HepG2 (cell line): Measurements from ENCODE around the gene PIK3IP1. TPM values are rescaled to one million over a fixed set of nuclear protein-coding genes. Genes with fewer than 3 reads are reported as not detected.

Source experiments
- ATAC-seq: fragments of 200-7000 bp; cut with Tn5 transposase; 3 replicates; pipeline ENCODE4 v1.9.1; 2020; ENCODE audit warnings: mild to moderate bottlenecking, moderate library complexity
- BruUV-seq: library from RNA; stranded (reverse); fragments of 400-500 nt; replicated peaks from 2 replicates; lab custom pipeline; 2021; lab: Mats Ljungman, UMichigan
- CTCF ChIA-PET: fragments of 300-600 bp; formaldehyde crosslinking; extraction: SDS; loops from one replicate; lab custom pipeline; 2021; ENCODE audit warnings: low total read pairs, inconsistent platforms, low intra/inter-chr PET ratio; lab: Yijun Ruan, JAX
- POLR2A ChIA-PET: fragments of 350-600 bp; sonication (Branson Sonifier 250); formaldehyde crosslinking; loops from one replicate; lab custom pipeline; 2020; ENCODE audit warnings: antibody characterized with exemption, inconsistent platforms; lab: Yijun Ruan, JAX
- DNase-seq: peaks from one replicate; pipeline ENCODE4 v3.0.0-alpha.2; 2015; ENCODE audit warnings: low spot score
- FAIRE-seq: peaks from 3 replicates; lab custom pipeline; 2011; peaks lifted over from hg19 to GRCh38; lab: Jason Lieb, UNC
- H2AFZ ChIP-seq: one replicate; pipeline ENCODE4 v1.6.1; 2011; ENCODE audit warnings: low read length, inconsistent platforms
- H3K27ac ChIP-seq: fragments of 300-600 bp; 3 replicates; pipeline ENCODE4 v1.8.0; 2011; ENCODE audit warnings: mixed run types, mild to moderate bottlenecking, mixed read lengths, low read length, inconsistent platforms; ENCODE audit not compliant: insufficient read depth; ENCODE audit errors: extremely low read length
- H3K27me3 ChIP-seq, 2 experiments: fragments of 200-600 bp in 1 of 2; 2 replicates in 1 of 2; 3 replicates in 1 of 2; pipeline versions ENCODE4 v1.6.0 to v1.8.0; 2011; ENCODE audit warnings: low read length in 2 of 2, mild to moderate bottlenecking in 2 of 2, moderate library complexity in 2 of 2, inconsistent platforms in 1 of 2; ENCODE audit not compliant: insufficient read depth in 2 of 2, control insufficient read depth in 1 of 2
- H3K36me3 ChIP-seq, 2 experiments: fragments of 200-600 bp in 1 of 2; replicated peaks in 1 of 2; 2 replicates in 1 of 2; 3 replicates in 1 of 2; pipeline versions ENCODE4 v1.5.1 to v1.8.0; 2011; ENCODE audit warnings: low read length in 2 of 2, inconsistent platforms in 1 of 2; ENCODE audit not compliant: insufficient read depth in 2 of 2, control insufficient read depth in 1 of 2
- H3K4me1 ChIP-seq: 2 replicates; pipeline ENCODE4 v1.5.1; 2012; ENCODE audit warnings: low read length, inconsistent platforms; ENCODE audit not compliant: insufficient read depth
- H3K4me2 ChIP-seq: 2 replicates; pipeline ENCODE4 v1.6.0; 2011; ENCODE audit warnings: low read depth, low read length, inconsistent platforms
- H3K4me3 ChIP-seq, 3 experiments: fragments of 200-600 bp in 1 of 3; sonication (generic), shearing (Covaris generic) in 1 of 3; replicated peaks in 1 of 3; 2 replicates each; pipeline ENCODE4 v1.5.1; 2011 to 2016; ENCODE audit warnings: low read length in 3 of 3, inconsistent platforms in 2 of 3, low read depth in 2 of 3, mild to moderate bottlenecking in 2 of 3, control low read depth in 1 of 3, mixed read lengths in 1 of 3; ENCODE audit not compliant: insufficient read depth in 1 of 3
- H3K79me2 ChIP-seq: one replicate; pipeline ENCODE4 v1.6.1; 2011; ENCODE audit warnings: low read length, inconsistent platforms; ENCODE audit not compliant: insufficient read depth
- H3K9ac ChIP-seq: 2 replicates; pipeline ENCODE4 v1.6.0; 2011; ENCODE audit warnings: mild to moderate bottlenecking, low read depth, low read length, inconsistent platforms; ENCODE audit not compliant: insufficient read depth
- H3K9me3 ChIP-seq: 2 replicates; pipeline ENCODE4 v1.5.1; 2012; ENCODE audit warnings: mild to moderate bottlenecking, low read length
- H4K20me1 ChIP-seq: 2 replicates; pipeline ENCODE4 v1.6.0; 2011; ENCODE audit warnings: inconsistent platforms, mild to moderate bottlenecking, low read length, moderate library complexity; ENCODE audit not compliant: insufficient read depth
- ARID4A ChIP-seq: sonication (generic); formaldehyde crosslinking; IDR thresholded peaks from 2 replicates; pipeline ENCODE4 v1.5.0; 2020; ENCODE audit warnings: mild to moderate bottlenecking, missing genetic modification reagents, borderline replicate concordance
- NFIC ChIP-seq: IDR thresholded peaks from 2 replicates; pipeline ENCODE4 v1.6.1; 2012; ENCODE audit warnings: mild to moderate bottlenecking, low read length, inconsistent platforms
- POLR2G ChIP-seq: fragments of 200-400 bp; formaldehyde crosslinking; IDR thresholded peaks from 2 replicates; pipeline ENCODE4 v1.6.1; 2018; ENCODE audit warnings: mild to moderate bottlenecking, low read depth, low read length, moderate library complexity
- ZNF616 ChIP-seq: sonication (generic); formaldehyde crosslinking; IDR thresholded peaks from 2 replicates; pipeline ENCODE4 v1.5.0; 2020; ENCODE audit warnings: low read depth, mild to moderate bottlenecking, missing genetic modification reagents
- ZNF784 ChIP-seq: sonication (generic); formaldehyde crosslinking; IDR thresholded peaks from 2 replicates; pipeline ENCODE4 v1.5.1; 2020; ENCODE audit warnings: missing genetic modification reagents, mild to moderate bottlenecking, borderline replicate concordance
- WGBS: methylation state at CpG from one replicate; pipeline ENCODE4 v1.1.6; 2017; ENCODE audit warnings: low lambda C conversion rate; 5-methylcytosine and 5-hydroxymethylcytosine counted together
- in situ Hi-C: cut with HindIII; loops from 2 replicates; pipeline ENCODE4 v1.10.0; 2017; ENCODE audit warnings: low pct_unique_long_range_greater_than_20kb; ENCODE audit not compliant: extremely low pct_ligation_motif_present
- intact Hi-C: fragments of 100-400 bp; cut with micrococcal nuclease; formaldehyde crosslinking; loops from one replicate; pipeline ENCODE4 v1.10.0; 2022; ENCODE audit not compliant: unreplicated experiment
- polyA plus RNA-seq, 8 experiments: library from polyadenylated mRNA; depleted of rRNA in 3 of 8; stranded (reverse) in 7 of 8; unstranded in 1 of 8; fragments of >200 nt; fragmentation: Illumina TruSeq in 4 of 8; extraction: Trizol in 4 of 8; gene quantifications; 2 replicates each; pipeline versions ENCODE4 v1.2.1 to v1.2.3, GENCODE V29; 2011 to 2016; ENCODE audit warnings: low read depth in 4 of 8, missing spikeins in 1 of 8, mixed read lengths in 1 of 8; ENCODE audit not compliant: insufficient read depth in 1 of 8
- total RNA-seq, 5 experiments: library from RNA; depleted of rRNA; stranded (reverse); fragments of >200 nt; fragmentation: Illumina TruSeq; extraction: Trizol; gene quantifications; 2 replicates each; pipeline ENCODE4 v1.2.3, GENCODE V29; 2016; ENCODE audit warnings: low read depth in 1 of 5

PIK3IP1 gene
- total and polyA plus RNA-seq, 2 of the 13 experiments (the other 11 are each of a cell fraction or from before 2014, with no cell fraction given), result 1.3 to 2.5 TPM

- no peaks in the 10 kb centered on the region for H3K27me3 ChIP-seq
- FAIRE-seq (no peak), DNase-seq (no peak), ATAC-seq (no peak)
- in situ Hi-C loops (no loop called here), intact Hi-C loops (no loop called here)
- POLR2A ChIA-PET, result interaction anchor here (0.8 to 1.1 kb wide), 2 partner anchors 12 to 14 kb away, joined by 3 read pairs; partner anchors contain the start of gene PIK3IP1
- WGBS, result 98% methylated on average over 5 of the region's 6 CpGs
- CTCF ChIA-PET, result no interaction called here
- no peaks in the 10 kb centered on the region for H3K9me3 ChIP-seq
- H3K79me2 ChIP-seq, result no peaks in the 10 kb centered on the region
- no peak for TF ChIP-seq ZNF616
- TF ChIP-seq POLR2G, result peak; percentile 30; the same call in 1 of the 2 replicates
- TF ChIP-seq NFIC, result no peak
- no peak for TF ChIP-seq ARID4A (CRISPR knock-in tag)
- TF ChIP-seq ZNF784 (CRISPR knock-in tag), result no peak
- no peak overlapping the region for H3K27ac ChIP-seq
- no peak overlapping the region for H3K9ac ChIP-seq
- H3K4me2 ChIP-seq, result no peak overlapping the region
- H4K20me1 ChIP-seq, result no peaks in the 10 kb centered on the region
- H3K4me3 ChIP-seq, result no peak overlapping the region
- no TSS peak for BruUV-seq
- peaks cover 5% of the 10 kb centered on the region; the same call in 1 of the 2 replicates for H3K4me1 ChIP-seq
- H3K36me3 ChIP-seq, result peaks cover 21 to 42% of the 10 kb centered on the region in 2 experiments
- H2AFZ ChIP-seq, result no peak overlapping the region
Measured at GRCh38 chr22:31278626-31279326, 13.5 kb downstream of the PIK3IP1 start.
